H7 (cell line): ENCODE results near the gene ZNF784. TPM values are rescaled to one million over a fixed set of nuclear protein-coding genes. Genes with fewer than 3 reads are reported as not detected.

Source experiments
- DNase-seq: peaks from one replicate; pipeline ENCODE4 v3.0.0; 2012
- H3K27me3 ChIP-seq: 2 replicates; pipeline ENCODE4 v1.6.0; 2011; ENCODE audit warnings: mild to moderate bottlenecking, low read length; ENCODE audit not compliant: control insufficient read depth, insufficient read depth
- H3K36me3 ChIP-seq: replicated peaks from 2 replicates; pipeline ENCODE4 v1.5.1; 2011; ENCODE audit warnings: low read length; ENCODE audit not compliant: control insufficient read depth, insufficient read depth
- H3K4me3 ChIP-seq: 2 replicates; pipeline ENCODE4 v1.5.1; 2011; ENCODE audit warnings: low read depth, mild to moderate bottlenecking, control low read depth, low read length, moderate library complexity; ENCODE audit not compliant: insufficient read depth
- total RNA-seq: library from RNA; depleted of rRNA; stranded (reverse); fragments of >200 nt; shearing (Covaris generic); gene quantifications from 2 replicates; pipeline ENCODE4 v1.2.3, GENCODE V29; 2014; rRNA removed

Gene ZNF784
- 9.8 and 12.5 TPM in 2 replicates for total RNA-seq

- peak; percentile 99 for DNase-seq
- no peaks in the 10 kb centered on the region for H3K27me3 ChIP-seq
- peak within 1 kb of the TSS; percentile 56 for H3K4me3 ChIP-seq
- peaks cover 3% of the 10 kb centered on the region for H3K36me3 ChIP-seq
These were observed at the start of gene ZNF784 for GRCh38 chr19:55624109-55625003. TSS of gene ZNF784 (minus strand) at chr19:55624566. CDS start at chr19:55624561, 5 bp downstream.

- Histone ChIP-seq H3K4me3 (no peak overlapping the region; the same call in 1 of the 2 replicates), H3K36me3 (peaks cover 11% of the 10 kb centered on the region), H3K27me3 (no peaks in the 10 kb centered on the region)
- DNase-seq = no peak
These were observed 49.5 kb upstream of the ZNF784 start for GRCh38 chr19:55673889-55674288.

- no peak overlapping the region for H3K4me3 ChIP-seq
- DNase-seq = no peak
- H3K27me3 ChIP-seq = no peaks in the 10 kb centered on the region
- H3K36me3 ChIP-seq = peaks cover 13% of the 10 kb centered on the region
These were observed 49.1 kb upstream of the ZNF784 start for GRCh38 chr19:55673465-55673864.

GRCh38 chr19:55672418-55672817, 48.1 kb upstream of the ZNF784 start:
- DNase-seq = no peak
- Histone ChIP-seq H3K4me3 (no peak overlapping the region), H3K27me3 (no peaks in the 10 kb centered on the region), H3K36me3 (peaks cover 18% of the 10 kb centered on the region)

- peaks cover 31% of the 10 kb centered on the region for H3K36me3 ChIP-seq
- no peak overlapping the region for H3K4me3 ChIP-seq
- no peak for DNase-seq
- H3K27me3 ChIP-seq = no peaks in the 10 kb centered on the region
These were observed 46.6 kb upstream of the ZNF784 start for GRCh38 chr19:55671054-55671378.

- peak; percentile 80 for DNase-seq
- H3K4me3 ChIP-seq = no peak overlapping the region
- no peaks in the 10 kb centered on the region for H3K27me3 ChIP-seq
- H3K36me3 ChIP-seq = peaks cover 33% of the 10 kb centered on the region
These were observed 46.1 kb upstream of the ZNF784 start for GRCh38 chr19:55670280-55671053.

GRCh38 chr19:55669418-55670279, 45.3 kb upstream of the ZNF784 start:
- H3K27me3 ChIP-seq = no peaks in the 10 kb centered on the region
- H3K4me3 ChIP-seq = no peak overlapping the region
- H3K36me3 ChIP-seq = peaks cover 36% of the 10 kb centered on the region
- no peak for DNase-seq

- Histone ChIP-seq H3K36me3 (peaks cover 44% of the 10 kb centered on the region), H3K4me3 (no peak overlapping the region), H3K27me3 (no peaks in the 10 kb centered on the region)
- no peak for DNase-seq
These were observed 44.4 kb upstream of the ZNF784 start for GRCh38 chr19:55668603-55669348.

- H3K36me3 ChIP-seq = peaks cover 52% of the 10 kb centered on the region
- DNase-seq = no peak
- H3K27me3 ChIP-seq = no peaks in the 10 kb centered on the region
- no peak overlapping the region for H3K4me3 ChIP-seq
These were observed 43.6 kb upstream of the ZNF784 start for GRCh38 chr19:55667958-55668357.

GRCh38 chr19:55667511-55667910, 43.1 kb upstream of the ZNF784 start:
- H3K4me3 ChIP-seq = no peak overlapping the region
- no peaks in the 10 kb centered on the region for H3K27me3 ChIP-seq
- DNase-seq = no peak
- peaks cover 56% of the 10 kb centered on the region for H3K36me3 ChIP-seq

- Histone ChIP-seq H3K4me3 (no peak overlapping the region), H3K27me3 (no peaks in the 10 kb centered on the region), H3K36me3 (peaks cover 59% of the 10 kb centered on the region)
- DNase-seq = no peak
These were observed 42.6 kb upstream of the ZNF784 start for GRCh38 chr19:55667006-55667381.

- no peaks in the 10 kb centered on the region for H3K27me3 ChIP-seq
- H3K4me3 ChIP-seq = no peak overlapping the region
- no peak for DNase-seq
- peaks cover 63% of the 10 kb centered on the region for H3K36me3 ChIP-seq
These were observed 42.1 kb upstream of the ZNF784 start for GRCh38 chr19:55666343-55667005.

- no peak for DNase-seq
- H3K4me3 ChIP-seq = no peak overlapping the region
- H3K27me3 ChIP-seq = no peaks in the 10 kb centered on the region
- peaks cover 65% of the 10 kb centered on the region for H3K36me3 ChIP-seq
These were observed 39.6 kb upstream of the ZNF784 start for GRCh38 chr19:55663846-55664536.
